NCI-H1694 treated with DMSO at 0.1 percent for 48 hours (cell line): Measurements from ENCODE around the gene PKLR.
"Not testable (repeated sequence)": the region's sequence is repeated elsewhere in the genome, so short reads cannot be mapped to it uniquely, and the experiment has no call there.

Experiments used
- DNase-seq: peaks from one replicate; lab custom pipeline; 2025; lab: John Stamatoyannopoulos, UW

Gene PKLR

GRCh38 chr1:155301342-155301841, at the start of gene PKLR:
PKLR (minus strand) TSS chr1:155301438; CDS start chr1:155301395, 43 bp downstream.
- DNase-seq = no peak

- DNase-seq = no peak
These were observed 41.6 kb upstream of the PKLR start for GRCh38 chr1:155342842-155343241.

GRCh38 chr1:155339515-155340097, 38.4 kb upstream of the PKLR start:
- no peak for DNase-seq

GRCh38 chr1:155334962-155335361, 33.7 kb upstream of the PKLR start:
- DNase-seq = no peak

GRCh38 chr1:155329980-155330598, 28.9 kb upstream of the PKLR start:
- no peak for DNase-seq

GRCh38 chr1:155328856-155329255, 27.6 kb upstream of the PKLR start:
- not testable (repeated sequence) for DNase-seq

- DNase-seq = no peak
These were observed 26.7 kb upstream of the PKLR start for GRCh38 chr1:155327981-155328380.

- DNase-seq = no peak
These were observed 25.4 kb upstream of the PKLR start for GRCh38 chr1:155326631-155327037.

GRCh38 chr1:155326020-155326526, 24.8 kb upstream of the PKLR start:
- DNase-seq = no peak

- no peak for DNase-seq
These were observed 24.3 kb upstream of the PKLR start for GRCh38 chr1:155325603-155325893.

- peak; percentile 51 for DNase-seq
These were observed 23.7 kb upstream of the PKLR start for GRCh38 chr1:155324717-155325602.

- peak; percentile 98 for DNase-seq
These were observed 22.9 kb upstream of the PKLR start for GRCh38 chr1:155324037-155324716.

- DNase-seq = peak; percentile 87
These were observed 22.4 kb upstream of the PKLR start for GRCh38 chr1:155323729-155324036.

GRCh38 chr1:155322953-155323728, 21.9 kb upstream of the PKLR start:
- DNase-seq = peak; percentile 89

- peak; percentile 29 for DNase-seq
These were observed 21.3 kb upstream of the PKLR start for GRCh38 chr1:155322571-155322952.

- no peak for DNase-seq
These were observed 20.6 kb upstream of the PKLR start for GRCh38 chr1:155321639-155322503.

GRCh38 chr1:155320661-155321617, 19.7 kb upstream of the PKLR start, which contains the start of gene RUSC1:
RUSC1 (plus strand) TSS chr1:155320894; CDS start chr1:155321774, 880 bp downstream.
- DNase-seq = no peak

GRCh38 chr1:155320252-155320651, 19.0 kb upstream of the PKLR start:
- no peak for DNase-seq

- no peak for DNase-seq
These were observed 18.3 kb upstream of the PKLR start for GRCh38 chr1:155319536-155319935.
